Activated naive CD4-positive, alpha-beta T cell treated with anti-CD3 and anti-CD28 coated beads for 36 hours (primary cell): ENCODE measurements around the gene SYNCRIP. TPM values are rescaled to one million over a fixed set of nuclear protein-coding genes. Genes with fewer than 3 reads are reported as not detected.

Experiments
- CTCF ChIA-PET: fragments of 350-600 bp; sonication (Branson Sonifier 250); formaldehyde crosslinking; loops from one replicate; lab custom pipeline; 2021; ENCODE audit warnings: antibody characterized with exemption; lab: Charles Lee
- DNase-seq: peaks from one replicate; pipeline ENCODE4 v3.0.0-alpha.2; 2020
- H3K27ac Mint-ChIP-seq: one replicate; pipeline ENCODE4 v1.8.0; 2021; ENCODE audit warnings: mild to moderate bottlenecking, mixed read lengths
- H3K27me3 Mint-ChIP-seq: one replicate; pipeline ENCODE4 v1.8.0; 2021; ENCODE audit warnings: low read depth, mixed read lengths
- H3K36me3 Mint-ChIP-seq: one replicate; pipeline ENCODE4 v1.8.0; 2021; ENCODE audit warnings: low read depth, mixed read lengths
- H3K4me1 Mint-ChIP-seq: one replicate; pipeline ENCODE4 v1.8.0; 2021; ENCODE audit warnings: low read depth, mixed read lengths
- H3K4me3 Mint-ChIP-seq: one replicate; pipeline ENCODE4 v1.8.0; 2021; ENCODE audit warnings: mild to moderate bottlenecking, moderate library complexity, mixed read lengths
- H3K9me3 Mint-ChIP-seq: one replicate; pipeline ENCODE4 v1.8.0; 2021; ENCODE audit warnings: mixed read lengths
- intact Hi-C: fragments of 100-400 bp; cut with micrococcal nuclease; formaldehyde crosslinking; loops from one replicate; pipeline ENCODE4 v1.15.1; 2023
- total RNA-seq, 2 experiments: library from RNA; stranded (reverse); gene quantifications; one replicate each; pipeline ENCODE4 v1.2.3, GENCODE V29; 2021

Gene SYNCRIP
- total RNA-seq, 2 experiments from 2014 or later = 106 to 109 TPM

GRCh38 chr6:85620308-85620707 lies 22.4 kb downstream of the SYNCRIP start:
- CTCF ChIA-PET = no interaction called here
- Mint-ChIP-seq H3K4me3 (no peak overlapping the region), H3K27ac (peak overlapping the region; percentile 10), H3K4me1 (peaks cover 35% of the 10 kb centered on the region), H3K27me3 (no peaks in the 10 kb centered on the region), H3K36me3 (peaks cover 73% of the 10 kb centered on the region), H3K9me3 (no peaks in the 10 kb centered on the region)
- intact Hi-C loops = no loop called here
- DNase-seq = no peak

- CTCF ChIA-PET = no interaction called here
- no peak for DNase-seq
- Mint-ChIP-seq H3K27ac (no peak overlapping the region), H3K9me3 (no peaks in the 10 kb centered on the region), H3K36me3 (peaks cover 50% of the 10 kb centered on the region), H3K4me3 (no peak overlapping the region), H3K4me1 (peaks cover 14% of the 10 kb centered on the region), H3K27me3 (no peaks in the 10 kb centered on the region)
- intact Hi-C loops = no loop called here
Measured at GRCh38 chr6:85614780-85615179, 27.9 kb downstream of the SYNCRIP start.

GRCh38 chr6:85612690-85613474 lies 29.8 kb downstream of the SYNCRIP start:
- no peak for DNase-seq
- H3K9me3 Mint-ChIP-seq = no peaks in the 10 kb centered on the region
- no peak overlapping the region for H3K27ac Mint-ChIP-seq
- H3K36me3 Mint-ChIP-seq = peaks cover 46% of the 10 kb centered on the region
- CTCF ChIA-PET = no interaction called here
- no peaks in the 10 kb centered on the region for H3K27me3 Mint-ChIP-seq
- H3K4me1 Mint-ChIP-seq = peaks cover 7% of the 10 kb centered on the region
- intact Hi-C loops = no loop called here
- H3K4me3 Mint-ChIP-seq = no peak overlapping the region

- intact Hi-C loops = no loop called here
- H3K27me3 Mint-ChIP-seq = no peaks in the 10 kb centered on the region
- CTCF ChIA-PET = no interaction called here
- H3K27ac Mint-ChIP-seq = no peak overlapping the region
- H3K9me3 Mint-ChIP-seq = no peaks in the 10 kb centered on the region
- no peak overlapping the region for H3K4me3 Mint-ChIP-seq
- no peak for DNase-seq
- H3K36me3 Mint-ChIP-seq = peaks cover 41% of the 10 kb centered on the region
- peaks cover 5% of the 10 kb centered on the region for H3K4me1 Mint-ChIP-seq
Measured at GRCh38 chr6:85610182-85610895, 32.3 kb downstream of the SYNCRIP start.

- CTCF ChIA-PET = no interaction called here
- Mint-ChIP-seq H3K4me1 (no peaks in the 10 kb centered on the region), H3K9me3 (no peaks in the 10 kb centered on the region), H3K4me3 (no peak overlapping the region), H3K27ac (no peak overlapping the region), H3K27me3 (no peaks in the 10 kb centered on the region), H3K36me3 (peaks cover 12% of the 10 kb centered on the region)
- intact Hi-C loops = no loop called here
- no peak for DNase-seq
Measured at GRCh38 chr6:85602100-85602499, 40.6 kb downstream of the SYNCRIP start.

GRCh38 chr6:85600713-85601313 lies 41.9 kb downstream of the SYNCRIP start:
- Mint-ChIP-seq H3K27me3 (no peaks in the 10 kb centered on the region), H3K27ac (peak overlapping the region; percentile 48), H3K4me1 (no peaks in the 10 kb centered on the region), H3K4me3 (no peak overlapping the region), H3K9me3 (no peaks in the 10 kb centered on the region), H3K36me3 (peaks cover 12% of the 10 kb centered on the region)
- intact Hi-C loops = no loop called here
- DNase-seq = no peak
- CTCF ChIA-PET = no interaction called here

DNA sequence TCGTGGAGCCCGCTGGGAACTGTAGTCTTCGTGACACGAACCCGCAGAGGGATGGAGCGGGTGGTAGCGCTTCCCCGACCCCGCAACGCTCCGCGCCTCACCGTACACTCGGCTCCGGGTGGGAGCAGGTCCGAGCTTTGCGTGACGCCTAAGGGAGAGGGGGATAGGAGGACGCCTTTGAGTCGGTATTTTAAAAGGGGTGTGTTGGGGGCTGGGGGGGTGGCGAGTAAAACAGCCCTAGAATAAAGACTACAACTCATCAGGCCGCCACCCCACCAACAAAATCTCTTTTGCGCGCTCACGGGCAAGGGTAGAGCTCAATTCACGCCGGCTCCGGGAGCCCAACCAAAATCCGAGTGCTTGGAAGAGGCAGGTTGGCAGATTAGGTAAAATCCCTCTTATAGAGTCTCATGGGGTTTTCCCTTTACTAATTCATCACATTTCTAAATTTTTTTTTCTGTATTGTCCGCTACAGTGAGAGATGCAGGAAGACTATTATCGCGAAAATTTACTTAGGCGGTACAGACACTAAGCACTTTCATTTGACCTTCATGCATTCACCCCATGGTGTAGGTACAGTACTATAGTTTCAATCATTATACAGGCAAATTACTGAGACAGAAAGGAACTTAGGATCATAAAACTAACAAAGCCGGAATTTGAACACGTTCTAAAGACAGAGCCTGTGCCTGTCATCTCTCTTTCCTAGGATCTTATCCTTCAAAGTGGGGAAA lies 48.3 kb downstream of the SYNCRIP start:
- H3K36me3 Mint-ChIP-seq = peaks cover 12% of the 10 kb centered on the region
- CTCF ChIA-PET = interaction anchor here (1.0 kb wide), 1 partner anchor 58 kb away, joined by 3 read pairs; no protein-coding TSS in a partner anchor
- H3K4me1 Mint-ChIP-seq = peaks cover 30% of the 10 kb centered on the region
- peak; percentile 76 for DNase-seq
- no peaks in the 10 kb centered on the region for H3K9me3 Mint-ChIP-seq
- no peaks in the 10 kb centered on the region for H3K27me3 Mint-ChIP-seq
- intact Hi-C loops = loop anchor here (1.0 to 5.0 kb wide), 7 partner anchors 15 to 1563 kb away; partner anchors contain the start of genes CEP162 and ZNF292
- H3K4me3 Mint-ChIP-seq = peak overlapping the region; percentile 93
- H3K27ac Mint-ChIP-seq = peak overlapping the region; percentile 94

DNA sequence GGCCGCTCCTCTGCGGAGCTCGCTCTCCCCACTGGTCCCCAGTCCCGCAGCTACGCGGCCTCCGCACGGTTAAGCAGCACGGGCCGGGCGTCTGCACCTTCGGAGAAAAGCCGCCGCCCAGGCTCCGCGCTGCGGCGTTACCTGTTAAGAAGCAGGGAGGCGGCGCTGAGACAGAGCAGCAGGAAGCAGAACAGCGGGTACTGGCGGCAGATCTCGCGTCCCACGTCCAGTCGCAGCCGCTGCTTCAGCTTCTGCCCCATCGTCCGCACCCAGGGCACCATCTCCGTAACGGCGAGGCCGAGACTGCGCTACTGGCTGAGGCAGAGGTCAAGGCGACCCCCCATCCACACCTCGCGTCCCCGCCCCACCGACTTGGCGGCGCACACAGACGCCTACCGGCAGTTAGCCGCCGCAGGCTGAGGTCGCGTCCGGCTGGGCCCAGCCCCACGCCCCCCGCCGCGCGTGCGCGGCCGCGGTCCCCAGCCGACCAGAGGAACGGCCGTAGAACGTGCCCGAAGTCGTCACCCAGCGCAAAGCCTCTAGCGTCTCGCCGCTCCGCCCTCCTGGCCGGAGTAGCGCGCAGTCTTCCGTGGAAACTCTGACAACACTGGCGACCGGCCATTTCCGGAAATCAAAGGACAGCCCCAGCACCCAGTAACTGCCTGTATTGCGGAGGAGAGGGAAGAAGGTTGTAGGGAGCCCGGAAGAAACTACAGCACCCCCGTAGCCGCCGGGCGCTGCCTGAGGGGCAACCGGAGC lies 49.1 kb downstream of the SYNCRIP start, which contains the start of gene SNX14:
TSS of gene SNX14 (minus strand) at position 421 of the 759 bp plus-strand sequence. CDS start at position 281, 140 bp downstream.
- intact Hi-C loops = loop anchor here (1.0 to 5.0 kb wide), 7 partner anchors 16 to 1564 kb away; partner anchors contain the start of genes CEP162 and ZNF292
- Mint-ChIP-seq H3K9me3 (no peaks in the 10 kb centered on the region), H3K36me3 (peaks cover 12% of the 10 kb centered on the region), H3K27me3 (no peaks in the 10 kb centered on the region), H3K4me1 (peaks cover 30% of the 10 kb centered on the region), H3K4me3 (peak within 1 kb of the TSS; percentile 93), H3K27ac (peak within 1 kb of the TSS; percentile 94)
- CTCF ChIA-PET = interaction anchor here (1.0 to 1.3 kb wide), 2 partner anchors 58 to 111 kb away, joined by 3 to 4 read pairs; no protein-coding TSS in a partner anchor
- peak; percentile 77 for DNase-seq

DNA sequence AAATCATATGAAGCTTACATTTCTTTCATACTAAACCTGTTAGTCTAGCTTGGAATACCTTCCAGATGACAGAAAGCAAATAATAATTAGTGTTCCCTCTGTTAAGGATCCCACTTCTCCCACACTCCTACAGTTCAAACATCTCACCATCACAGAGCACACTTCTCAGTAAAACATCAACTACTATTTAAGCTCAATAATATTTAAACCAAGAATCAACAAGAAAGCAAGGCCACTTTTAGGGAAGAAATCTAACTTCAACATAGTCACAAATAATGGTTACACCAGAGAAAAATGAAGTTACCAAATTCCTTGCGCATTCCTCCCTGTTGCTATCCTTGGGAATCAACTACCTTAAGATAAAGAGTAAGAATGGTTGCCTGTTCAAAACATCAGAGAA lies 50.7 kb downstream of the SYNCRIP start:
- Mint-ChIP-seq H3K9me3 (no peaks in the 10 kb centered on the region), H3K4me3 (peak overlapping the region; percentile 93), H3K27me3 (no peaks in the 10 kb centered on the region), H3K36me3 (peaks cover 14% of the 10 kb centered on the region), H3K4me1 (peaks cover 32% of the 10 kb centered on the region), H3K27ac (no peak overlapping the region)
- CTCF ChIA-PET = interaction anchor here (1.4 kb wide), 1 partner anchor 20 kb away, joined by 3 read pairs; no protein-coding TSS in a partner anchor
- intact Hi-C loops = loop anchor here (5.0 kb wide), 2 partner anchors 1365 to 1565 kb away; partner anchors contain the start of genes CEP162 and ZNF292
- no peak for DNase-seq

DNA sequence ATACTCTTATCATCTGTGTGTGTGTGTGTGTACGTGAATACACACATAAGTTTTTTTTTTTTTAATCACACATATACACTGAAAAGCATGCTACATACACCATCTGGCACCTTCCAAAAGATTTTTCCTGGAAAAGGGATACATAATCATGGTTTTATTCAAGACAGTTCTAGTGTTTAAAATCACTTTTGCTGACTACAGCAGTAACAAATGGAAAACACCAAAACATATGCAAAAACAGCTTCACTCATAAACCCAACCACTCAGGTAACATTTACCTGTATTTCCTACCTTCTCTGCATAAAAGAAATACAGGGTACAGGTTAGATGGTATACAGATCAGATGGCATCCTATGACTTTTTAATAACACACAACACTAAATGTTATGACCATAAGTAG lies 51.5 kb downstream of the SYNCRIP start:
- no peak for DNase-seq
- intact Hi-C loops = loop anchor here (5.0 kb wide), 2 partner anchors 1364 to 1566 kb away; partner anchors contain the start of genes CEP162 and ZNF292
- CTCF ChIA-PET = no interaction called here
- Mint-ChIP-seq H3K27ac (no peak overlapping the region), H3K9me3 (no peaks in the 10 kb centered on the region), H3K36me3 (peaks cover 15% of the 10 kb centered on the region), H3K4me3 (no peak overlapping the region), H3K4me1 (peaks cover 33% of the 10 kb centered on the region), H3K27me3 (no peaks in the 10 kb centered on the region)

DNA sequence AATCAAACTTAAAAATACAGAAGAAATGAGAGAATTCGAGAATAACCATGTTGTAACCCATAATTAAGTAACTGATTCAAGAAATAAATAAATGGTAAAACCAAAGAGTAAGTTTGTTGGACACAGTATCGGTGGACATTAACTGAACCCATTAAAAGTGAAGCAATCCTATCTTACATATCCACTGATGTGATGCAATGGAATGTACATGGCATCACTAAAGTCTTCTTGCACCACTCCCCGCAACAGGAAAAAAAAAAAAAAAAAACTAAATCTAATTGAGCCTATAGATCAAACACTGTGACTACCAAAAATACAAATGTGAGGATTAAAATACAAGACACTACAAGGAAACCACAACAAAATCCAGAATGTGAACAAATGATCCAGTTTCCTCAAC lies 56.9 kb downstream of the SYNCRIP start:
- H3K4me3 Mint-ChIP-seq = no peak overlapping the region
- intact Hi-C loops = no loop called here
- CTCF ChIA-PET = interaction anchor here (0.7 kb wide), 1 partner anchor 1469 kb away, joined by 8 read pairs; no protein-coding TSS in a partner anchor
- no peak overlapping the region for H3K27ac Mint-ChIP-seq
- no peak for DNase-seq
- H3K9me3 Mint-ChIP-seq = peaks cover 23% of the 10 kb centered on the region
- H3K4me1 Mint-ChIP-seq = peaks cover 24% of the 10 kb centered on the region
- H3K27me3 Mint-ChIP-seq = no peaks in the 10 kb centered on the region
- peaks cover 50% of the 10 kb centered on the region for H3K36me3 Mint-ChIP-seq
